ENCODE results near the gene ABAT.

- TF ChIP-seq CTCF (IDR thresholded peaks at IDR 0.05; ENCODE audit: low read length) (no peak), EZH2 (IDR thresholded peaks at IDR 0.05; ENCODE audit: borderline replicate concordance, low read length) (no peak)
Observed at GRCh38 chr16:8831871-8832716, 157.7 kb downstream of the ABAT start.

Data from OCI-LY1 (cell line).